Activated CD8-positive, alpha-beta memory T cell treated with anti-CD3 and anti-CD28 coated beads, Interleukin-2, amount 10 ng/mL, durations not matched to agents 7 days and 5 days (primary cell): ENCODE measurements around the gene BCAS1. TPM values are rescaled to one million over a fixed set of nuclear protein-coding genes. Genes with fewer than 3 reads are reported as not detected.
"Not testable (repeated sequence)": the region's sequence is repeated elsewhere in the genome, so short reads cannot be mapped to it uniquely, and the experiment has no call there.

ENCODE experiments used
- ATAC-seq: fragments of 150-1000 bp; cut with Tn5 transposase; one replicate; pipeline ENCODE4 v1.10.0; 2021; ENCODE audit warnings: moderate library complexity
- CTCF ChIA-PET: fragments of 350-600 bp; sonication (Branson Sonifier 250); formaldehyde crosslinking; loops from one replicate; lab custom pipeline; 2021; ENCODE audit warnings: antibody characterized with exemption; lab: Charles Lee
- DNase-seq: peaks from one replicate; pipeline ENCODE4 v3.0.0-alpha.2; 2020
- H3K27ac Mint-ChIP-seq: one replicate; pipeline ENCODE4 v1.8.0; 2021; ENCODE audit warnings: mild to moderate bottlenecking, mixed read lengths
- H3K27me3 Mint-ChIP-seq: one replicate; pipeline ENCODE4 v1.8.0; 2021; ENCODE audit warnings: mixed read lengths
- H3K36me3 Mint-ChIP-seq: one replicate; pipeline ENCODE4 v1.8.0; 2021; ENCODE audit warnings: mild to moderate bottlenecking, mixed read lengths
- H3K4me1 Mint-ChIP-seq: one replicate; pipeline ENCODE4 v1.8.0; 2021; ENCODE audit warnings: mixed read lengths
- H3K4me3 Mint-ChIP-seq: one replicate; pipeline ENCODE4 v1.8.0; 2021; ENCODE audit warnings: mild to moderate bottlenecking, moderate library complexity, mixed read lengths
- H3K9me3 Mint-ChIP-seq: one replicate; pipeline ENCODE4 v1.8.0; 2022; ENCODE audit warnings: low read depth, mixed read lengths
- total RNA-seq, 2 experiments: library from RNA; stranded (reverse); gene quantifications; one replicate each; pipeline ENCODE4 v1.2.3, GENCODE V29; 2021

The BCAS1 gene
- total RNA-seq, 2 experiments from 2014 or later: 0.14 TPM; not detected in 1

GRCh38 chr20:53939572-53940359 lies 130.6 kb downstream of the BCAS1 start:
- Mint-ChIP-seq H3K27ac (peak overlapping the region; percentile 21), H3K36me3 (no peaks in the 10 kb centered on the region), H3K9me3 (no peaks in the 10 kb centered on the region), H3K4me3 (no peak overlapping the region), H3K27me3 (no peaks in the 10 kb centered on the region), H3K4me1 (peaks cover 46% of the 10 kb centered on the region)
- peak; percentile 89 for DNase-seq
- CTCF ChIA-PET: interaction anchor here (0.6 to 4.3 kb wide), 47 partner anchors 8 to 724 kb away, joined by 3 to 43 read pairs (median 5); no protein-coding TSS in a partner anchor
- peak; percentile 84 for ATAC-seq

- H3K4me1 Mint-ChIP-seq: peaks cover 52% of the 10 kb centered on the region
- no peaks in the 10 kb centered on the region for H3K9me3 Mint-ChIP-seq
- no peaks in the 10 kb centered on the region for H3K27me3 Mint-ChIP-seq
- CTCF ChIA-PET: interaction anchor here (0.8 to 4.3 kb wide), 31 partner anchors 9 to 527 kb away, joined by 3 to 43 read pairs (median 5); no protein-coding TSS in a partner anchor
- no peak overlapping the region for H3K4me3 Mint-ChIP-seq
- H3K27ac Mint-ChIP-seq: no peak overlapping the region
- DNase-seq: peak; percentile 16
- H3K36me3 Mint-ChIP-seq: no peaks in the 10 kb centered on the region
- ATAC-seq: no peak
Measured at GRCh38 chr20:53939190-53939571, 131.2 kb downstream of the BCAS1 start.

DNA sequence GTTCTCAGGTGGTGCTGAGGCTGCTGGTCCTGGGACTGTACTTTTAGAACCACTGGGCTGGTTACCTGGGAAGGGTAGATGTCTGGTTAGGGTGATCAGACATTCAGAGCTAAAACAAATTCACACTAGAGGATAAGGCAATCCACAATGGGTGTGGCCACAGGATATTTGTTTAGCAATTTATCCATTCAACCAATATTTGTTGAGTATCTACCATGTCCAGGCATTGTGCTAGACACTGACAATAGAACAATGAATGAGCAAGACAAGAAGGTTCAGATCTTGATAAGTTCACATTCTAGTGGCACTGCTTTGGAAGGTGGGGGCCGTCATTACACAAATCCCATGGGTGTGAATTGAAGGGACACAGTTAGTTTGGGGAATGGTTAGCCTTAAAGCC lies 131.7 kb downstream of the BCAS1 start:
- Mint-ChIP-seq H3K4me1 (peaks cover 51% of the 10 kb centered on the region), H3K9me3 (no peaks in the 10 kb centered on the region), H3K4me3 (no peak overlapping the region), H3K27me3 (no peaks in the 10 kb centered on the region), H3K27ac (no peak overlapping the region), H3K36me3 (no peaks in the 10 kb centered on the region)
- CTCF ChIA-PET: interaction anchor here (0.8 to 4.3 kb wide), 14 partner anchors 9 to 730 kb away, joined by 3 to 43 read pairs (median 6); no protein-coding TSS in a partner anchor
- peak; percentile 25 for DNase-seq
- no peak for ATAC-seq

- no peak overlapping the region for H3K27ac Mint-ChIP-seq
- ATAC-seq (no peak), DNase-seq (peak; percentile 37)
- H3K27me3 Mint-ChIP-seq: no peaks in the 10 kb centered on the region
- CTCF ChIA-PET: interaction anchor here (1.6 to 4.3 kb wide), 3 partner anchors 22 to 729 kb away, joined by 4 to 43 read pairs (median 35); no protein-coding TSS in a partner anchor
- H3K9me3 Mint-ChIP-seq: no peaks in the 10 kb centered on the region
- no peaks in the 10 kb centered on the region for H3K36me3 Mint-ChIP-seq
- H3K4me3 Mint-ChIP-seq: no peak overlapping the region
- peaks cover 54% of the 10 kb centered on the region for H3K4me1 Mint-ChIP-seq
Measured at GRCh38 chr20:53937929-53938367, 132.4 kb downstream of the BCAS1 start.

GRCh38 chr20:53937339-53937741 lies 133.1 kb downstream of the BCAS1 start:
- Mint-ChIP-seq H3K36me3 (no peaks in the 10 kb centered on the region), H3K4me3 (no peak overlapping the region), H3K27me3 (no peaks in the 10 kb centered on the region), H3K9me3 (no peaks in the 10 kb centered on the region), H3K27ac (no peak overlapping the region), H3K4me1 (peaks cover 54% of the 10 kb centered on the region)
- CTCF ChIA-PET: interaction anchor here (1.6 to 4.3 kb wide), 3 partner anchors 21 to 729 kb away, joined by 4 to 43 read pairs (median 35); no protein-coding TSS in a partner anchor
- DNase-seq (peak; percentile 28), ATAC-seq (no peak)

- H3K4me3 Mint-ChIP-seq: no peak overlapping the region
- H3K27ac Mint-ChIP-seq: peak overlapping the region; percentile 81
- no peak for DNase-seq
- H3K36me3 Mint-ChIP-seq: no peaks in the 10 kb centered on the region
- H3K9me3 Mint-ChIP-seq: no peaks in the 10 kb centered on the region
- peaks cover 50% of the 10 kb centered on the region for H3K4me1 Mint-ChIP-seq
- ATAC-seq: no peak
- CTCF ChIA-PET: interaction anchor here (0.7 to 4.2 kb wide), 11 partner anchors 12 to 523 kb away, joined by 3 to 36 read pairs (median 3); no protein-coding TSS in a partner anchor
- no peaks in the 10 kb centered on the region for H3K27me3 Mint-ChIP-seq
Measured at GRCh38 chr20:53935344-53936084, 134.9 kb downstream of the BCAS1 start.

- DNase-seq: no peak
Measured at GRCh38 chr20:53934421-53935343, 135.7 kb downstream of the BCAS1 start.

GRCh38 chr20:53933232-53933846 lies 137.1 kb downstream of the BCAS1 start:
- no peak overlapping the region for H3K27ac Mint-ChIP-seq

More at GRCh38 chr20:53934421-53935343, 135.7 kb downstream of the BCAS1 start:
- peak; percentile 58 for ATAC-seq
- peaks cover 50% of the 10 kb centered on the region for H3K4me1 Mint-ChIP-seq
- CTCF ChIA-PET: interaction anchor here (0.7 to 4.2 kb wide), 11 partner anchors 13 to 522 kb away, joined by 3 to 36 read pairs (median 3); no protein-coding TSS in a partner anchor
- no peaks in the 10 kb centered on the region for H3K36me3 Mint-ChIP-seq
- peak overlapping the region; percentile 81 for H3K27ac Mint-ChIP-seq
- H3K4me3 Mint-ChIP-seq: peak overlapping the region; percentile 27
- H3K9me3 Mint-ChIP-seq: no peaks in the 10 kb centered on the region
- no peaks in the 10 kb centered on the region for H3K27me3 Mint-ChIP-seq

DNA sequence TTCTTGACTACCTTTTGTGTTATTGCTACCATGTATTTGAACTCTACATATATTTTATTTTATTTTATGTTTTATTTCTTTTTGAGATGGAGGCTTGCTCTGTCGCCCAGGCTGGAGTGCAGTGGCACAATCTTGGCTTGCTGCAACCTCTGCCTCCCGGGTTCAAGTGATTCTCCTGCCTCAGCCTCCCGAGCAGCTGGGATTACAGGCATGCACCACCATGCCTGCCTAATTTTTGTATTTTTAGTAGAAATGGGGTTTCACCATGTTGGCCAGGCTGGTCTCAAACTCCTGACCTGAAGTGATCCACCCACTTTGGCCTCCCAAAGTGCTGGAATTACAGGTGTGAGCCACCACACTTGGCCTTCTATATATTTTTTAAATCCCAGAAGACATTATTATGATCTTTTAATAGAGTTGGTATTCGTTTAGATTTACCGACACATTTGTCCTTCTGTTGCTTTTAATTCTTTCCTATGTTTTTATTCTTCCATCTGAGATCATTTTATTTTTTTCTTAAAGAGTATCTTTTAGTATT lies 137.7 kb downstream of the BCAS1 start:
- not testable (repeated sequence) for H3K9me3 Mint-ChIP-seq, H3K27ac Mint-ChIP-seq, DNase-seq, H3K36me3 Mint-ChIP-seq, H3K4me3 Mint-ChIP-seq, H3K27me3 Mint-ChIP-seq, ATAC-seq
- CTCF ChIA-PET: interaction anchor here (0.9 to 4.2 kb wide), 2 partner anchors 9 to 16 kb away, joined by 4 to 36 read pairs; no protein-coding TSS in a partner anchor
- peaks cover 44% of the 10 kb centered on the region for H3K4me1 Mint-ChIP-seq

More at GRCh38 chr20:53933232-53933846, 137.1 kb downstream of the BCAS1 start:
- Mint-ChIP-seq H3K9me3 (no peaks in the 10 kb centered on the region), H3K4me3 (no peak overlapping the region), H3K4me1 (peaks cover 49% of the 10 kb centered on the region), H3K27me3 (no peaks in the 10 kb centered on the region), H3K36me3 (no peaks in the 10 kb centered on the region)
- DNase-seq (no peak), ATAC-seq (no peak)
- CTCF ChIA-PET: interaction anchor here (0.6 to 4.2 kb wide), 4 partner anchors 9 to 514 kb away, joined by 3 to 36 read pairs (median 4); no protein-coding TSS in a partner anchor

- no peak for DNase-seq
- CTCF ChIA-PET: interaction anchor here (1.1 to 5.1 kb wide), 3 partner anchors 8 to 16 kb away, joined by 5 to 27 read pairs (median 22); no protein-coding TSS in a partner anchor
- Mint-ChIP-seq H3K4me3 (no peak overlapping the region), H3K36me3 (no peaks in the 10 kb centered on the region), H3K4me1 (peaks cover 49% of the 10 kb centered on the region), H3K9me3 (no peaks in the 10 kb centered on the region), H3K27ac (no peak overlapping the region), H3K27me3 (no peaks in the 10 kb centered on the region)
- no peak for ATAC-seq
Measured at GRCh38 chr20:53931597-53931996, 138.8 kb downstream of the BCAS1 start.

DNA sequence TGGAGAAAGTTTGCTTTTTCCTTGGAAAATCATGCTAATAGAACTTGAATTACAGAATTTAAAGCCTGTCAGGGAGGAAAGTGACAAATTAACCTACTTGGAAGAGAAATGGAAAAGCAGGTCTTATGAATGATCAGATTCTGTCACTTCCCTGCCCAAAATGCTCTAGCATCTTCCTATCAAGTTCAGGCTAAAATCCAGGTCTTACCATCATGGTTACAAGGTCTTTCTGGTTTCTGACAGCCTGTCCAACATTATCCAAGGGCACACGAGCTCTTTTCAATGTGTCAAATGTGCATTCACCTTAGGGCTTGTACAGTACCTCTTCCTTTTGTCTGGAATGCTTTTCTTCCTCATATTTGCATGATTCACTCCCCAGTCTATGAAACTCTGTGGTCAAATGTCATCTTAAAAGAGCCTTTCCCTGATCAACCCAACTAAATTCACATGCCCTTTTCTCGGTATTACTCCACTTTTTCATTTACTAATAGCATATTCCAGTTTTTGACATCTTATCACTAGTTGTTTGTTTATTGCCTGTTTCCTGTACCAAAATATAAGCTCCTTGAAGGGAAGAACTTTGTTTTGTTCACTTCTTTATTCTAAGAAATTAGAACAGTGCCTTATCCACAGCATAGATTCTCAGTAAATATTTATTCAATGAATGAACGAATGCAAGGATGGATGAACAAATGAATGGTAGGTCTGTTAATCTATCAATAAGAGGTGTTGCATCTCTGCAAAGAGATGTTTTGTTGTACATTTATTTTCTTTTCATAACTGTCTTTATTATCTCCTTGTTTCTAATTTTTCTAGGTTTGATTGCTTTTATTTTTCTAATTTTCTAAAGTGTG lies 139.5 kb downstream of the BCAS1 start:
- CTCF ChIA-PET: interaction anchor here (0.8 to 5.1 kb wide), 7 partner anchors 9 to 354 kb away, joined by 3 to 27 read pairs (median 5); no protein-coding TSS in a partner anchor
- no peak overlapping the region for H3K27ac Mint-ChIP-seq
- no peak overlapping the region for H3K4me3 Mint-ChIP-seq
- peaks cover 53% of the 10 kb centered on the region for H3K4me1 Mint-ChIP-seq
- ATAC-seq (no peak), DNase-seq (no peak)
- no peaks in the 10 kb centered on the region for H3K27me3 Mint-ChIP-seq
- H3K36me3 Mint-ChIP-seq: no peaks in the 10 kb centered on the region
- H3K9me3 Mint-ChIP-seq: no peaks in the 10 kb centered on the region
